ENCODE results near the gene RHBDL3.
A peak's percentile ranks its signal among the peaks of the same experiment; 100 is the strongest.
"Not testable (repeated sequence)": the region's sequence is repeated elsewhere in the genome, so short reads cannot be mapped to it uniquely, and the experiment has no call there.

RHBDL3 gene

DNA sequence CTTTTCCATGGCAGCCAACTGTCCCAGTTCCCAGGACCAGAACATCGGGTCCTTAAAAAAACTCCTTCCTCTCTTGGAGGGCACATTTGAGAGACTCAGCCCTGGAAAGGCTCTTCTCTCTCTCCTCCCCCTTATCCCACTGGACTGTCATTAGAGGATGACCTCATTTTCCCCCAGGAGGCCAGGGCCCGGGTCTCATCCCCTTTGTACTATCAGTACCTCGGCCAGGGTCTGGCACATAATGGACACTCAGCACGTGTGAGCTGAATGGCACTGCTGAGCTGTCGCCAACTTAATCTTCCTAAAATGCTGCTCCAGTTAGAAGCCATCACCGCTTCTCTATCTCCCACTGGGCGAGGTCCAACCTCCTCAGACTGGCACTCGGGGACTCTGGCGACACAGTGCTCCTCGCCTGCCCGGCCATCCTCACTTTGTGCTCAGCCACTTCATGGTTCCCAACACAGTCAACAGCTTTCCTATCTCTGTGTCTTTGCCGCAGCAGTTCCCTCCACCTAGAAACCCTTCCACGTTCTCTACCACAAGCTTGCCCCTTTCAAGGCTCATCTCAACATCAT lies 3.6 kb upstream of the RHBDL3 start:
- no peak for TF ChIP-seq CTCF (IDR thresholded peaks at IDR 0.05; ENCODE audit: low read depth, low read length)
- no peak overlapping the region for H3K4me3 ChIP-seq (ENCODE audit: low read depth, low read length)
- H3K27ac ChIP-seq = no peak overlapping the region
- no peaks in the 10 kb centered on the region for H3K27me3 ChIP-seq (ENCODE audit: insufficient read depth, low read depth, severe bottlenecking)
- no peaks in the 10 kb centered on the region for H3K9me3 ChIP-seq (ENCODE audit: severe bottlenecking)
- DNase-seq = no peak
- no peaks in the 10 kb centered on the region; the same call in none of the 2 replicates for H3K36me3 ChIP-seq

- not testable (repeated sequence) for H3K27me3 ChIP-seq (ENCODE audit: insufficient read depth, low read depth, severe bottlenecking); DNase-seq; H3K4me3 ChIP-seq (ENCODE audit: low read depth, low read length); H3K9me3 ChIP-seq (ENCODE audit: severe bottlenecking); H3K36me3 ChIP-seq; H3K27ac ChIP-seq
Measured at GRCh38 chr17:32263515-32263914, 2.1 kb upstream of the RHBDL3 start.

DNA sequence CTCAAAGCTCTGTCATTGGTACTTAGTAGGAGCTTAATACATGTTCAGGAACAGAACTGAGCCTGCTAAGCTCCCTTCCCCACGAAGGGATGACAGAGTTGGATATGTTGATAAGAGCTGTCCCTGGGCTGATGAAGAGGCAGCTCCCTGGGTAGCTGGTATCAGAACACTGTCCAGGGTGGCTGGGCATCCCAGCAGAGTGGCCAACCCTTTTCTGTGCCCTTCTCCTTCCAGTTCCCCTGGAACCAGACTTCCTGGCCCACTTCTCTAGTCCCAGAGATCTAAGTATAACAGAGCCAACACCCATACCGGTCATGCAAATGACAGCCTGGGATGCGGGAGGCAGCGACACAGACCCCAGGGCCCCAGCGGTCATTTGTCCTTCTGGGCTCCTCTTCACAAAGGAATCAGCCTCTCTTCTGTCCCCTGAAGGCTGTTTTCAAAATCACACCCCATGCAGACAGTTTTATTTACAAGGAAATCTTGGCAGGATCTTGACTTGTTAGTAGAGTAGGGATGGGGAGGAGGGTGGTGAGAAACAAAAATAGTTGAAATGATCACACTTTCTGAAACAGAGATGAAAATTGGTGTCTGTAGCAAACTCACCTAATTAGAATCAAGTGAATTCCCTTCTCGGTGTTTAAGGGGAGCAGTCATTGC lies 1.4 kb upstream of the RHBDL3 start:
- Histone ChIP-seq H3K27ac (peak overlapping the region; percentile 2), H3K4me3 (ENCODE audit: low read depth, low read length) (peak overlapping the region; percentile 46), H3K36me3 (peaks cover 15% of the 10 kb centered on the region), H3K27me3 (ENCODE audit: insufficient read depth, low read depth, severe bottlenecking) (no peaks in the 10 kb centered on the region), H3K9me3 (ENCODE audit: severe bottlenecking) (no peaks in the 10 kb centered on the region)
- DNase-seq = peak; percentile 44
- peak; percentile 25; the same call in 1 of the 2 replicates for TF ChIP-seq CTCF (IDR thresholded peaks at IDR 0.05; ENCODE audit: low read depth, low read length)

DNA sequence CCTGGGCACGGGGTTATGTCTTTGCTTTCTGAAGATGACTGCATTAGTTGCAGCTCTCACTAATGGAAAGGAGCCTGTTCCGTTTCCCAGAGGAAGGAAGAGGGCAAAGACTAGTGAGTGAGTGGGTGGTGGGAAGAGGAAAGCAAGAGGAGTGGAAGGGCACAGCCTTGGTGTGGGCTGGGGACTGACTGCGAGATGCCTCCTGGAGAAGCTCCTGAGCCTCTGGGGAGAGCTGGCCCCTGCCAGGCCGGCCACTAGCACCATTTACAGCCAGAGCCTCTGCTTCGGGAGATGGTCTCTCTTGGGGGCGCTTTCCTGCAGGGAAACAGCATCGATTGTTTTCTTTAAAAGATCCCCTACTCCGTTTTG lies 825 bp upstream of the RHBDL3 start:
- Histone ChIP-seq H3K9me3 (ENCODE audit: severe bottlenecking) (no peaks in the 10 kb centered on the region), H3K27ac (peak overlapping the region; percentile 76), H3K36me3 (peaks cover 19% of the 10 kb centered on the region), H3K27me3 (ENCODE audit: insufficient read depth, low read depth, severe bottlenecking) (no peaks in the 10 kb centered on the region), H3K4me3 (ENCODE audit: low read depth, low read length) (peak overlapping the region; percentile 46)
- DNase-seq = no peak
- TF ChIP-seq CTCF (IDR thresholded peaks at IDR 0.05; ENCODE audit: low read depth, low read length) = no peak

GRCh38 chr17:32266051-32266388 lies 388 bp downstream of the RHBDL3 start:
- Histone ChIP-seq H3K4me3 (ENCODE audit: low read depth, low read length) (peak overlapping the region; percentile 73), H3K27ac (peak overlapping the region; percentile 83), H3K36me3 (peaks cover 25% of the 10 kb centered on the region), H3K27me3 (ENCODE audit: insufficient read depth, low read depth, severe bottlenecking) (no peaks in the 10 kb centered on the region), H3K9me3 (ENCODE audit: severe bottlenecking) (no peaks in the 10 kb centered on the region)
- no peak for TF ChIP-seq CTCF (IDR thresholded peaks at IDR 0.05; ENCODE audit: low read depth, low read length)
- DNase-seq = no peak

- peak; percentile 26 for DNase-seq
- H3K27ac ChIP-seq = peak overlapping the region; percentile 83
- no peaks in the 10 kb centered on the region for H3K27me3 ChIP-seq (ENCODE audit: insufficient read depth, low read depth, severe bottlenecking)
Measured at GRCh38 chr17:32266389-32267301, 1.0 kb downstream of the RHBDL3 start.

More at GRCh38 chr17:32266389-32267301, 1.0 kb downstream of the RHBDL3 start:
- no peaks in the 10 kb centered on the region for H3K9me3 ChIP-seq (ENCODE audit: severe bottlenecking)
- H3K36me3 ChIP-seq = peaks cover 30% of the 10 kb centered on the region
- peak overlapping the region; percentile 73 for H3K4me3 ChIP-seq (ENCODE audit: low read depth, low read length)
- TF ChIP-seq CTCF (IDR thresholded peaks at IDR 0.05; ENCODE audit: low read depth, low read length) = no peak
